Neural progenitor cell (in vitro differentiated cells): ENCODE data around the gene MSS51.

ENCODE experiments used
- CTCF ChIP-seq: fragments of 200-600 bp; sonication (generic); IDR thresholded peaks from 2 replicates; pipeline ENCODE4 v1.5.1; 2017; ENCODE audit warnings: antibody characterized with exemption, mild to moderate bottlenecking
- EZH2 ChIP-seq: fragments of 200-600 bp; sonication (generic); IDR thresholded peaks from 2 replicates; pipeline ENCODE4 v1.6.1; 2017; ENCODE audit warnings: antibody characterized with exemption, mild to moderate bottlenecking, moderate library complexity
- EZH2phosphoT487 ChIP-seq: fragments of 200-600 bp; sonication (generic); IDR thresholded peaks from 2 replicates; pipeline ENCODE4 v1.6.1; 2017; ENCODE audit warnings: antibody characterized with exemption

- no peak for TF ChIP-seq CTCF
- no peak for TF ChIP-seq EZH2
- no peak for TF ChIP-seq EZH2phosphoT487
These were observed 27.5 kb upstream of the MSS51 start for GRCh38 chr10:73460897-73461296.
